ENCODE results near the gene TSC2. TPM values are rescaled to one million over a fixed set of nuclear protein-coding genes. Genes with fewer than 3 reads are reported as not detected.

TSC2 gene
- total and polyA plus RNA-seq, 9 of the 15 experiments (the other 6 are each of a cell fraction or from before 2014, with no cell fraction given): 1.3 to 68.1 (median 16.6) TPM

GRCh38 chr16:2009791-2010510 is 37.8 kb upstream of the TSC2 start, which contains the start of gene ZNF598 (continued):
- peak; percentile 97 for TF ChIP-seq SP2 (IDR thresholded peaks at IDR 0.05; ENCODE audit: extremely low read depth, low read depth, low read length, poor library complexity, severe bottlenecking)
- no peak for TF ChIP-seq NR4A1 (CRISPR knock-in tag; IDR thresholded peaks at IDR 0.05)
- peak; percentile 77 for TF ChIP-seq NR4A1 (tag; IDR thresholded peaks at IDR 0.05)
- TF ChIP-seq ZFPM2 (CRISPR knock-in tag; IDR thresholded peaks at IDR 0.05): no peak
- peak; percentile 9 for TF ChIP-seq ZFP36 (IDR thresholded peaks at IDR 0.05; ENCODE audit: low read depth, low read length, partially characterized antibody)
- peak; percentile 36; the same call in 1 of the 2 replicates for TF ChIP-seq LEF1 (IDR thresholded peaks at IDR 0.05)
- TF ChIP-seq TRIM24 (IDR thresholded peaks at IDR 0.05): no peak
- TF ChIP-seq TAF1 (IDR thresholded peaks at IDR 0.05; ENCODE audit: control insufficient read depth, extremely low read depth, insufficient read depth, low read length, severe bottlenecking): peak; percentile 85
- TF ChIP-seq JUND (IDR thresholded peaks at IDR 0.05; ENCODE audit: borderline replicate concordance, low read depth, low read length): peak; percentile 44; the same call in 1 of the 2 replicates
- no peak; the same call in 2 of the 3 replicates for TF ChIP-seq JUND (tag; IDR thresholded peaks at IDR 0.05; ENCODE audit: borderline replicate concordance, low read depth, low read length)
- no peak for TF ChIP-seq BMI1 (IDR thresholded peaks at IDR 0.05; ENCODE audit: low read length)
- peak; percentile 99 for TF ChIP-seq MYC (IDR thresholded peaks at IDR 0.05; ENCODE audit: low read depth, low read length)
- peak; percentile 98 for TF ChIP-seq MYC (CRISPR knock-in tag; IDR thresholded peaks at IDR 0.05; ENCODE audit: borderline replicate concordance, low read depth)
- no peak for TF ChIP-seq ZHX1 (conservative IDR thresholded peaks at IDR 0.05; ENCODE audit: low read length)
- TF ChIP-seq SRSF7 (optimal IDR thresholded peaks at IDR 0.05; ENCODE audit: low read depth, low read length): no peak
- TF ChIP-seq EP400 (IDR thresholded peaks at IDR 0.05): peak; percentile 99
- TF ChIP-seq ZBTB11 (CRISPR knock-in tag; IDR thresholded peaks at IDR 0.05): peak in 2 of 3 experiments; percentile 32 to 82; a peak in 3 of 6 replicates
- peak; percentile 43; the same call in 1 of the 2 replicates for TF ChIP-seq TOE1 (IDR thresholded peaks at IDR 0.05; ENCODE audit: borderline replicate concordance)
- TF ChIP-seq TOE1 (CRISPR knock-in tag; IDR thresholded peaks at IDR 0.05; ENCODE audit: borderline replicate concordance, low read depth): no peak
- no peak for TF ChIP-seq TAF15 (IDR thresholded peaks at IDR 0.05; ENCODE audit: low read depth, low read length)
- TF ChIP-seq HCFC1 (IDR thresholded peaks at IDR 0.05; ENCODE audit: low read depth, low read length): peak; percentile 80

Measured in K562 (cell line).